Thoracic aorta (tissue), 2 donors: ENCODE results near the gene WNT11. TPM values are rescaled to one million over a fixed set of nuclear protein-coding genes. Genes with fewer than 3 reads are reported as not detected.

Experiments used
- ATAC-seq: fragments of 150-250 bp; one replicate; pipeline ENCODE4 v1.8.0; 2017; ENCODE audit warnings: low read depth; ENCODE audit not compliant: insufficient number of reproducible peaks, low FRiP score
- DNase-seq: peaks from one replicate; pipeline ENCODE4 v3.0.0-alpha.2; 2020; ENCODE audit warnings: low spot score
- H3K27ac ChIP-seq, 2 donors: fragments of 200-600 bp; sonication (generic); 1 replicate in 1 of 2; 2 replicates in 1 of 2; pipeline ENCODE4 v1.5.1; 2016; ENCODE audit warnings: mild to moderate bottlenecking in 2 of 2, moderate library complexity in 2 of 2
- H3K27me3 ChIP-seq: fragments of 200-600 bp; sonication (generic); replicated peaks from 2 replicates; pipeline ENCODE4 v1.6.0; 2016; ENCODE audit warnings: mild to moderate bottlenecking; ENCODE audit not compliant: insufficient read depth
- H3K36me3 ChIP-seq: fragments of 200-600 bp; sonication (generic); one replicate; pipeline ENCODE4 v1.5.1; 2016
- H3K4me1 ChIP-seq, 2 donors: fragments of 200-600 bp; sonication (generic); 1 replicate in 1 of 2; 2 replicates in 1 of 2; pipeline versions ENCODE4 v1.5.1 to v1.6.0; 2016; ENCODE audit warnings: low read depth in 2 of 2, mild to moderate bottlenecking in 1 of 2; ENCODE audit not compliant: control insufficient read depth in 1 of 2
- H3K4me3 ChIP-seq: fragments of 200-600 bp; sonication (generic); 2 replicates; pipeline ENCODE4 v1.5.1; 2016; ENCODE audit warnings: mild to moderate bottlenecking
- H3K9me3 ChIP-seq: fragments of 200-600 bp; sonication (generic); 2 replicates; pipeline ENCODE4 v1.5.1; 2016
- total RNA-seq, 2 donors: library from RNA; depleted of rRNA; stranded (reverse); fragments of >200 nt; gene quantifications; one replicate each; pipeline versions ENCODE4 v1.1.0 to v1.2.3, GENCODE V29; 2016
- TF ChIP-seq, protein P1 (sequence below): fragments of 200-600 bp; sonication (generic); IDR thresholded peaks from one replicate; pipeline ENCODE4 v1.5.1; 2019; ENCODE audit warnings: antibody characterized with exemption

The WNT11 gene
- total RNA-seq, 2 donors from 2014 or later: 12.0 to 35.1 TPM

DNA sequence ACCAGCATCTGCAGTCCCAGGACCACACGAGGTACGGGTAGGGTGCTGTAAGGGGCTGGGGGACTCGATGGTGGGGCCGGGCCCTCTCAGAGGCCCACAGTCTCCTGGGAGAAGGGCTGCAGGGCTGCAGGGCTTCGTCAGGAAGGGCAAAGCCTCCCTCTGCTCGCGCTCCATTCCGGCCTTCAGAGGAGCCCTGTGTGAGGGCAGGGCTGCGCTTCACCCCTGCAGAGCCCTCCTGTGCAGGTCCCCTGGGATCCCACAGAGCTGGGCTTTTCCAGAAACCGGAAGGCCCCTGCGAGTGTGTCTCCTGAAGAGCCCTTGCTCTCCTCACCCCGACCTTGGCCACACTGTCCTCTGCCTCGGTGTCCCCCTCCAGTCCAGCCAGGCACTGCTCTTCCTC lies 27.2 kb downstream of the WNT11 start:
- Histone ChIP-seq H3K36me3 (no peaks in the 10 kb centered on the region), H3K9me3 (no peaks in the 10 kb centered on the region), H3K4me1 (no peaks in the 10 kb centered on the region), H3K27me3 (no peaks in the 10 kb centered on the region), H3K27ac (no peak overlapping the region), H3K4me3 (no peak overlapping the region)
- TF ChIP-seq, protein P1, sequence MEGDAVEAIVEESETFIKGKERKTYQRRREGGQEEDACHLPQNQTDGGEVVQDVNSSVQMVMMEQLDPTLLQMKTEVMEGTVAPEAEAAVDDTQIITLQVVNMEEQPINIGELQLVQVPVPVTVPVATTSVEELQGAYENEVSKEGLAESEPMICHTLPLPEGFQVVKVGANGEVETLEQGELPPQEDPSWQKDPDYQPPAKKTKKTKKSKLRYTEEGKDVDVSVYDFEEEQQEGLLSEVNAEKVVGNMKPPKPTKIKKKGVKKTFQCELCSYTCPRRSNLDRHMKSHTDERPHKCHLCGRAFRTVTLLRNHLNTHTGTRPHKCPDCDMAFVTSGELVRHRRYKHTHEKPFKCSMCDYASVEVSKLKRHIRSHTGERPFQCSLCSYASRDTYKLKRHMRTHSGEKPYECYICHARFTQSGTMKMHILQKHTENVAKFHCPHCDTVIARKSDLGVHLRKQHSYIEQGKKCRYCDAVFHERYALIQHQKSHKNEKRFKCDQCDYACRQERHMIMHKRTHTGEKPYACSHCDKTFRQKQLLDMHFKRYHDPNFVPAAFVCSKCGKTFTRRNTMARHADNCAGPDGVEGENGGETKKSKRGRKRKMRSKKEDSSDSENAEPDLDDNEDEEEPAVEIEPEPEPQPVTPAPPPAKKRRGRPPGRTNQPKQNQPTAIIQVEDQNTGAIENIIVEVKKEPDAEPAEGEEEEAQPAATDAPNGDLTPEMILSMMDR: no peak
- ATAC-seq (no peak), DNase-seq (no peak)

DNA sequence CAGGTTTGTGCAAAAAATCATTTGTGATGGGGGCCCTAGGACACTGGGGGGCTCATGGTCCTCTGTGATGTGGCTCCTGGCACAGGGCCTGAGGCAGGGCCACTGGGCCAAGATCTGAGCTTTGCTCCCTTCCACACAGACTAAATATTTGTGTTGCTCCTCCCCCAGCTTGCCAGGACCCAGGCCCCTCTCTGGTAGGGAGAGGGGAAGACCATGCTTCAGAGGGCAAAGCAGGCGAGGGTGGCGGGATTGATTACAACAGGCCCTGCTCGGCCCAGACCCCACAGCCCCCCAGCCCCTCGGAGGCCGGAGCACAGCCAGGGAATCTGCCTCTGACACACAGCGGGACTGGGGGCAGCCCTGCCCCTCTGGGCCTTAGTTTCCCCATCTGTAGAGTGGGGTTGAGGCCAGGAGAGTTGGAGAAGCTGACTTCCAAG lies 29.0 kb downstream of the WNT11 start:
- no peaks in the 10 kb centered on the region for H3K36me3 ChIP-seq
- no peak overlapping the region for H3K4me3 ChIP-seq
- TF ChIP-seq, protein P1: no peak
- H3K27me3 ChIP-seq: no peaks in the 10 kb centered on the region
- ATAC-seq (no peak), DNase-seq (no peak)
- no peaks in the 10 kb centered on the region for H3K9me3 ChIP-seq
- H3K4me1 ChIP-seq: no peaks in the 10 kb centered on the region
- H3K27ac ChIP-seq: no peak overlapping the region

DNA sequence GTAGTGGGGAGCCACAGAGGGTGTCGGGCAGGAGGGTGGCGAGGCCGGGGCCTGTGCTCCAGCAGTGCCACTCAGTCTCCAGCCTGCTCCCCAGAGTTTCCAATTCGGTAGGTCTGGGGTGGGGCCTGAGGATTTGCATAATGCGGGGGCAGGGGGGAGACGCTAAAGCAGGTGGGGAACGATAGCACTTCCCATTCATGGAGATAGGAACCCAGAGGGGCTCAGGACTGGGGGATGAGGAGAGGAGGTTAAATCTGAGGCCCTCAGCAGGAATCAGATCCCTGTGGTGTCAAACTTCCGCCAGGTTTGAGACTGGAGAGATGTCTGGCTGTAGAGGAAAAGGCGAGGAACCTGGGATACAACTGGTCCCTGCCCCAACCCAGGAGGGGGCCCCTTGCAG lies 29.8 kb downstream of the WNT11 start:
- Histone ChIP-seq H3K4me1 (no peaks in the 10 kb centered on the region), H3K4me3 (no peak overlapping the region), H3K27me3 (no peaks in the 10 kb centered on the region), H3K36me3 (no peaks in the 10 kb centered on the region), H3K9me3 (no peaks in the 10 kb centered on the region), H3K27ac (no peak overlapping the region)
- no peak for DNase-seq
- no peak for ATAC-seq
- TF ChIP-seq, protein P1: no peak

DNA sequence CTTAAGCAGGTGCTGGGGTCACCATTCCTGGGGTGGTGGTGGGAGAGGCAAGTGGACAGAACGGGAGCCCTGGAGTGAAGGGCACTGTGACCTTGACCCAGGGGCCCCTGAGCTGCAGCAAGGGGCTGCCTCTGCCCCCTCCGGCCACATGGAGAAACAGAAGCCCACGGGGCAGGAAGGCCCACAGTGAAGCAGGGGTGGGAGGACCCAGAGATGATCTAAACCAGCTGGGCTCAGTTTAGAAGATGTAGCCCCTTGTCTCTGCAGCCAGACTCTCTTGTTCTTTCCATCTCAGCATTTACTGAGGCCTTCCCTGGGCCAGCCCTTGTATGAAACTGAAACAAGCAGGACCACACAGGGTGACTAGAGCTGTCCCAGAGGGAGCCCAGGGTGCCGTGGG lies 30.5 kb downstream of the WNT11 start:
- DNase-seq (no peak), ATAC-seq (no peak)
- Histone ChIP-seq H3K27ac (no peak overlapping the region), H3K9me3 (no peaks in the 10 kb centered on the region), H3K4me1 (no peaks in the 10 kb centered on the region), H3K27me3 (no peaks in the 10 kb centered on the region), H3K4me3 (no peak overlapping the region), H3K36me3 (no peaks in the 10 kb centered on the region)
- TF ChIP-seq, protein P1: no peak

DNA sequence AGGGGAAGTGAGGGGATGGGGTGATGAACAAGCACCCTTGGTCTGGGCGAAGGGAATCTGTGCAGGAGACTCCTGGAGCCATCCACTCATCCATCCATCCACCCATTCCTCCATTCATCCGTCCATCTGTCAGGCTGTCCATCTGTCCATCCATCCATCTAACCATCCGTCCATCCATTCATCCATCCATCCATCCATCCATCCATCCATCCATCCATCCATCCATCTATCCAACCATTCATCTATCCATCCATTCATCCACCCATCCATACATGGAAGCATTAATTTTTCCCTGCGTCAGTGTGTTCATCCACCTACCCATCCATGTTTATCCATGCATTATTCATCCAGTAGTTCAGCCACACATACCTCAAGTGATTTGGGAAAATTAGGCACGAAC lies 32.0 kb downstream of the WNT11 start:
- H3K9me3 ChIP-seq: no peaks in the 10 kb centered on the region
- H3K27me3 ChIP-seq: no peaks in the 10 kb centered on the region
- ATAC-seq (no peak), DNase-seq (no peak)
- H3K4me3 ChIP-seq: no peak overlapping the region
- no peaks in the 10 kb centered on the region for H3K36me3 ChIP-seq
- no peaks in the 10 kb centered on the region for H3K4me1 ChIP-seq
- no peak overlapping the region for H3K27ac ChIP-seq
- TF ChIP-seq, protein P1: no peak
